Left ventricle myocardium inferior (tissue), 1 donor: ENCODE data around the gene PHF1. TPM values are rescaled to one million over a fixed set of nuclear protein-coding genes. Genes with fewer than 3 reads are reported as not detected.

Source experiments
- DNase-seq: peaks from one replicate; pipeline ENCODE4 v3.0.0-alpha.2; 2020
- H3K27ac ChIP-seq: fragments of 200-600 bp; replicated peaks from 2 replicates; pipeline ENCODE4 v1.8.0; 2021
- H3K27me3 ChIP-seq: fragments of 200-600 bp; 2 replicates; pipeline ENCODE4 v1.8.0; 2021; ENCODE audit warnings: low read depth
- H3K36me3 ChIP-seq: fragments of 200-600 bp; 2 replicates; pipeline ENCODE4 v1.8.0; 2021
- H3K4me1 ChIP-seq: fragments of 200-600 bp; 2 replicates; pipeline ENCODE4 v1.8.0; 2021
- H3K4me3 ChIP-seq: fragments of 200-600 bp; 2 replicates; pipeline ENCODE4 v1.8.0; 2021; ENCODE audit warnings: mild to moderate bottlenecking, moderate library complexity
- H3K9me3 ChIP-seq: fragments of 200-600 bp; replicated peaks from 2 replicates; pipeline ENCODE4 v1.8.0; 2021
- CTCF ChIP-seq: fragments of 200-600 bp; IDR thresholded peaks from 2 replicates; pipeline ENCODE4 v1.8.0; 2021; ENCODE audit warnings: antibody characterized with exemption, mild to moderate bottlenecking, borderline replicate concordance
- intact Hi-C: fragments of 100-400 bp; cut with micrococcal nuclease; formaldehyde crosslinking; loops from one replicate; pipeline ENCODE4 v1.11.0; 2022
- microRNA-seq: library from miRNA; unstranded; fragments of <30 nt; microRNA quantifications from one replicate; pipeline ENCODE4 v1.2.0, GENCODE V29; 2020
- total RNA-seq: library from RNA; stranded (reverse); fragmentation: NEBNext Ultra II Directional; extraction: Animal tissue kit (Norgen Biotek cat#: 25700); gene quantifications from one replicate; pipeline ENCODE4 v1.2.1, GENCODE V29; 2021
- donor health status: DM: no; HTN: yes; CAD: no; lungs with severe emphysema.

Gene PHF1
- total RNA-seq, 1 donor from 2014 or later, result 52.2 TPM

- peaks cover 30% of the 10 kb centered on the region for H3K4me1 ChIP-seq
- peaks cover 14% of the 10 kb centered on the region for H3K36me3 ChIP-seq
- no peak overlapping the region for H3K27ac ChIP-seq
- no peak for DNase-seq
- no peak overlapping the region for H3K4me3 ChIP-seq
- intact Hi-C loops, result no loop called here
- H3K9me3 ChIP-seq, result no peaks in the 10 kb centered on the region
- no peak for TF ChIP-seq CTCF
- no peaks in the 10 kb centered on the region for H3K27me3 ChIP-seq
Observed at GRCh38 chr6:33456156-33456555, 45.3 kb downstream of the PHF1 start.

GRCh38 chr6:33458676-33459075 is 47.9 kb downstream of the PHF1 start:
- H3K4me3 ChIP-seq, result no peak overlapping the region
- no peak for DNase-seq
- intact Hi-C loops, result no loop called here
- TF ChIP-seq CTCF, result no peak
- H3K9me3 ChIP-seq, result no peaks in the 10 kb centered on the region
- H3K4me1 ChIP-seq, result peaks cover 17% of the 10 kb centered on the region
- H3K36me3 ChIP-seq, result peaks cover 14% of the 10 kb centered on the region
- no peak overlapping the region for H3K27ac ChIP-seq
- H3K27me3 ChIP-seq, result no peaks in the 10 kb centered on the region

GRCh38 chr6:33459226-33459625 is 48.4 kb downstream of the PHF1 start:
- Histone ChIP-seq H3K27me3 (no peaks in the 10 kb centered on the region), H3K4me3 (no peak overlapping the region), H3K4me1 (peaks cover 11% of the 10 kb centered on the region), H3K27ac (no peak overlapping the region), H3K36me3 (peaks cover 14% of the 10 kb centered on the region), H3K9me3 (no peaks in the 10 kb centered on the region)
- no peak for TF ChIP-seq CTCF
- DNase-seq, result no peak
- intact Hi-C loops, result no loop called here

Small RNA genes lying within 50 kb of the gene (microRNA-seq; reads per million reads assigned to microRNA genes)
- not detected for gene MIR5004

Other genes with a start within 250 kb of the PHF1 start
- gene COL11A2, start 218.5 kb upstream of the PHF1 start, total RNA-seq, result 1.3 TPM
- gene RXRB, start 210.3 kb upstream of the PHF1 start, total RNA-seq, result 40.3 TPM
- gene SLC39A7, start 210.1 kb upstream of the PHF1 start, total RNA-seq, result 50.5 TPM
- 18.2 TPM for gene HSD17B8, start 206.4 kb upstream of the PHF1 start, total RNA-seq
- gene RING1, start 202.5 kb upstream of the PHF1 start, total RNA-seq, result 28.4 TPM
- gene VPS52, start 139.1 kb upstream of the PHF1 start, total RNA-seq, result 35.1 TPM
- 950 TPM for gene RPS18, start 138.9 kb upstream of the PHF1 start, total RNA-seq
- 7.5 TPM for gene B3GALT4, start 133.9 kb upstream of the PHF1 start, total RNA-seq
- 13.3 TPM for gene WDR46, start 121.8 kb upstream of the PHF1 start, total RNA-seq
- gene PFDN6, start 121.4 kb upstream of the PHF1 start, total RNA-seq, result 47.8 TPM
- 59.4 TPM for gene RGL2, start 112.1 kb upstream of the PHF1 start, total RNA-seq
- gene TAPBP, start 96.9 kb upstream of the PHF1 start, total RNA-seq, result 92.3 TPM
- gene ZBTB22, start 93.3 kb upstream of the PHF1 start, total RNA-seq, result 13.3 TPM
- 17.7 TPM for gene DAXX, start 88.1 kb upstream of the PHF1 start, total RNA-seq
- gene KIFC1, start 19.2 kb upstream of the PHF1 start, total RNA-seq, result 0.49 TPM
- gene CUTA, start 7.1 kb downstream of the PHF1 start, total RNA-seq, result 107 TPM
- 6.5 TPM for gene SYNGAP1, start 9.1 kb downstream of the PHF1 start, total RNA-seq
- 4.9 TPM for gene ZBTB9, start 43.6 kb downstream of the PHF1 start, total RNA-seq
- gene BAK1, start 169.3 kb downstream of the PHF1 start, total RNA-seq, result 19.7 TPM
- gene ITPR3, start 210.3 kb downstream of the PHF1 start, total RNA-seq, result 5.6 TPM